GM18870 (cell line): ENCODE data around the gene DUSP2.

Source experiments
- ATAC-seq: cut with Tn5 transposase; IDR thresholded peaks from one replicate; pipeline ENCODE4 v1.9.1; 2021; ENCODE audit warnings: moderate library complexity; ENCODE audit not compliant: unreplicated experiment

DUSP2 gene

DNA sequence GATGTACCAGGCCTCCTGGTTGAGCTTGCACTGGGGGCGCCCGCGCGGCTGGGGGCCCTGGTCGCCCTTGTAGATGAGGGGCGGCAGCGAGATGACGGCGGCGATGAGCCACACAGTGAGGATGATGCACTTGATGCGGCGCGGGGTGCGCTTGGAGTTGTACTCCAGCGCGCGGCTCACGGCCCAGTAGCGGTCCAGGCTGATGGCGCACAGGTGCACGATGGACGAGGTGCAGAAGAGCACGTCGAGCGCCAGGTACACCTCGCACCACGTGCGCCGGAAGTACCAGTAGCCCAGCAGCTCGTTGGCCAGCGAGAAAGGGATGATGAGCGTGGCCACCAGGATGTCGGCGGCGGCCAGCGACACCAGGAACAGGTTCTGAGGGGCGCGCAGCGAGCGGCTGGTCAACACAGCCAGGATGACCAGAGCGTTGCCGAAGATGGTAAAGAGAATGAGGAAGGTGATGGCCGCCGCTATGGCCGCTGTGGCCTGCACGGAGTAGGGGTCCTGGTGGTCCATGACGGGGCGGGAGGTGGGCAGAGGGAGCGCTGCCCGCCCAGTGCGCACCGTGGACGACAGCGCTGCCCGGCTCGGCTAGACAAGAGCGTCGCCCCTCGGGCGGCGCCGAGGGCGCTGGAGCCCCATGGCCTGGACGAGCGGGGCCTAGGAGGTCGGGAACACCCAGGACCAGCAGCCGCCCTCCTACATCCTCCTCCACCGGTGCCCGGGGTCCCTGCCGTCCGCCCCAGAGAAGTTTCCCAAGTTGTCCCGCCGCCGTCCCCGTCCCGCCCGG, 29.4 kb downstream of the DUSP2 start:
- ATAC-seq: no peak

DNA sequence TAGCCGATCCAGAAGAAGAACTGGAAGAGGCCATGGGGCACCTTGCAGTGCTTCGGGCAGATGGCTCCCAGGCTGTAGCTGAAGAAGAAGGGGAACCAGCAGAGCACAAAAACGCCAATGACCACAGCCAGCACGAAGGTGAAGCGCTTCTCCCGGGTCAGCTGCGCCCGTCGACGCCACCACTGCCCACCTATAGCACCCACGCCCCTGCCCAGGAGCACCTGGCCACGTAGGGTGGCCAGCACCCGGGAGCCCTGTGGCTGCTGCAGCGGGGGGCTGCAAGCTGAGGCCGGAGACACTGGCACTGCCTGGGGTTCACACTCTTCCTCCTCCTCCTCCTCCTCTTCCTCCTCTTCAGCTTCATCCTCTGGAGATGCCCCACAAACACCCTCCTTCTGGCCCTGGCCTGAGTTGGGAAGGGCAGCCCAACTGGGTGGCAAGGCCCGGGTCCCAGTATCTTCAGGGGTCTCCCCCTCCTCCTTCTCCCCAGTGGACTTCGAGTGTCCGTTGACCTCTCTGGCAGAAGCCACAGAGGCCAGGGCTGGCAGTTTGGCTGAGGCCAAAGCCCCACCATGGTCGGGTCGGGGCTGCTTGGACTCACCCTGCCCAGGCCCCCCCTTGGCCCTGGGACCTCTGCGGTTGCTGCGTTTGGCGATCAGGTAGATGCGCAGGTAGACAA, 30.2 kb downstream of the DUSP2 start:
- no peak for ATAC-seq

DNA sequence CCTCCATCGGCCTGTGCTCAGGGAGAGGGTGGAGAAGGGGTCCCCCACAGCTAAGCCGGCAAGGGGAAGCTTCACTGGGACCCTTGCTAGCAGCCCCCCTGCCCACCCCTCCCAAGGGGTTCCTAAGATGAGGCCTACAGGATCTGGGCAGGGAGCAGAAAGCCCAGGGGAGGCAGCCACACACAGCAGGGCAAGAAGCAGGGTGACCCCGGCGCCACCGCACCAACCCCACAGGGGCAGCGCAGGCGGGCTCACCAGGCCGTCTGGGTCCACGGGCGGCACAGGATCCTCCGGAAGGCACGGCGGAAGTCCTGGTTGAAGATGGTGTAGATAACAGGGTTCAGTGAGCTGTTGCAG, 30.7 kb downstream of the DUSP2 start:
- ATAC-seq: no peak

DNA sequence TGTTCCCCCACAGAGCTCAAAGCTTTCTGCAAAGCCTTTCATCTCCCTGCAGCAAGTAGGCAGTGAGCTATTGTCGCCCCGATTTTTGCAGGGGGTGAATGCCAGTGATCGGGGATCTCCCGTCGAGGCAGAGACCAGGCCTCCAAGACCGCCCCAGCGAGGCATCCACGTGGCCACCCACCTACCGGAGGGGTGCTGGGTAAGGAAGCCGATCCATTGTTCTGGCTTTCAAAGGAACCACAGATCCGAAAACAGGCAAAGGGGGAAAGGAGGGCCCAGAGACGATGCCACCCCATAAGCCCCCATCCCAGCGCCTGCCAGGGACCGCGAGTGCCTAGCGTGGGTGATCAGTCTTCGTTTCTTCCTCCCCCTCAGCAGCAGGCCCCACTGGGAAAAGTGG, 31.3 kb downstream of the DUSP2 start:
- no peak for ATAC-seq

DNA sequence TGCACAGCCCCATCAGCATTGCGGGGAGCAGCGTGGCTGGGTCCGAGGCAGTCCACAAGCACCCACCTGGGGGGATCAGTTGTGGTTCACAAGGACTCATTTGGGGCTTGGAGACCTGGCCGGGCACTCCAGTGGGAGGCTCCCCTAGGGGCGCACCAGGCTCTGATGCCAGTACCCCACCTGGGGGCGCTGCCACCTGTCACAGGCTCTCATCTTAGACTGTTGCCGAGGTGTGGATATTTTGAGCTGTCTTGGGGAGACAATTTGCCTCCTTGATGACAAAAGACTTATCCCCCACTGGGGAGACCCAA, 31.9 kb downstream of the DUSP2 start:
- ATAC-seq: no peak

GRCh38 chr2:96112501-96113366, 32.5 kb downstream of the DUSP2 start:
- ATAC-seq: no peak

DNA sequence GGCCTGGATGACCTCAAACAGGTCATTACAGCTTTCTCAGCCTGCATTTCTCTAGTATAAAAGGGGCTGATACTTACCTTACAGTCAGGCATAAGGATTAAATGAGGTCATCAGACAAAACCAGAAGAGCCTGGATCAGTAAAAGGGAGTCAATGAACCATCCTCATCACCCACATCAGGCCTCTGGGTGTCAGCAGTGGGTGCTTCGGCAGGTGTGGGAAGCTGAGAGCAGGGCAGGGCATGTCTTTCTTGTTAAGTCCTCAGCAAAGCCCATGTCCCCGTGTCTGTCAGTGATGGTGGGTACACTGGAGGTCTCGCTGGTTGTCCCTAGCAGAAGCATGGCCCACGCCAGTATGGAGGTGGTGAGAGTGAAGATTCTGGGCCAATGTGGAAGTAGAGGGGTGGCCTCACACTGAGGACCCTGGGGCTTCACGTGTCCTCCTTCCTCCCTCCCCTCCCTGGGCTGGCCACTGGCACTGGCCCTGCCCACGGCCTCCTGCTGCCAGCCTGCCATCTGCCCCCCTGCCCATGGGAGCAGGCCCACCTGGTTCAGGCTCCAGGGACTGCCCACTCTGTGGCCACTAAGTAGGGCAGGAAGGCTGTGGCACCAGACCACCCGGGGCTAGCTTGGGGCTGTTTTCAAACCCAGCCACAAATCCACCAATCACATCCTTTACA, 33.3 kb downstream of the DUSP2 start:
- ATAC-seq: no peak

DNA sequence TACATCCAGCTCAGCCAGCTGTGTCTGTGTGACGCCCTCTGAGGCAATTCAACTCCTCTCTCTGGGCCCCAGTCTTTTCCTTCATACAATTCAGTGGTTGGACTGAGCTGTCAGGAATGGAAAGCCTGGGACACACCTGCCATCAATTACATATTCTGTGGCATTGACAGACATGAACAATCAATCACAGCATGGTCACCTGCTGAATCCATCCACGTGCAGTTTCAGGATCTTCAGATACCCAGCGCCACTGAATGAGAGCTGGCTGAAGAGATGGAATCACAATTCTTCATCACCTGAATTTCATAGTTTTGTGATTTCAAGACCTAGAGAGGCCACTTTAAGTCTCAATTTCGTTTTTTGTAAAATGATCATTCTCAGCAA, 34.0 kb downstream of the DUSP2 start:
- ATAC-seq: no peak

- no peak for ATAC-seq
Measured at GRCh38 chr2:96110621-96111256, 34.5 kb downstream of the DUSP2 start.

- no peak for ATAC-seq
Measured at GRCh38 chr2:96109931-96110511, 35.2 kb downstream of the DUSP2 start.

GRCh38 chr2:96109361-96109680, 35.9 kb downstream of the DUSP2 start:
- ATAC-seq: no peak

GRCh38 chr2:96108541-96109360, 36.5 kb downstream of the DUSP2 start:
- ATAC-seq: no peak

DNA sequence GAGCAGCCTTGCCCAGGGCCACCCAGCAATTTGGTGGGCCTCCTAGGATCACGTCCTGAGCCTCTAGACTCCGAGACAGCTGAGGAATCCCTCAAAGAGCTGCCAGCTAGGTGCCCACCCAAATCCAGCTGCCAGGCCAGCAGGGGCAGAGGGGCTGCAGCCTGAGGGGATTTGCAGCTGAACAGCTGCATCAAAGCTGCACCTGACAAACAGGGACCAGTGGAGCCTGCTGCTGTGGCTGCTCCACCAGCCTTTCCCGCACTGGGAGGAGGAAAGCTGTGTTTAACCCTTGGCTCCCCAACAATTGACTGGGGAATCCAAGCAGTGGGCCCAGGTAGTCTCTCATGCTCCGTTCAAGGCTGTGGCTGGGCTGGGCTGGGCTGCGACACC, 37.1 kb downstream of the DUSP2 start:
- no peak for ATAC-seq

- ATAC-seq: no peak
Measured at GRCh38 chr2:96107708-96108065, 37.6 kb downstream of the DUSP2 start.

GRCh38 chr2:96106991-96107707, 38.1 kb downstream of the DUSP2 start:
- ATAC-seq: no peak

DNA sequence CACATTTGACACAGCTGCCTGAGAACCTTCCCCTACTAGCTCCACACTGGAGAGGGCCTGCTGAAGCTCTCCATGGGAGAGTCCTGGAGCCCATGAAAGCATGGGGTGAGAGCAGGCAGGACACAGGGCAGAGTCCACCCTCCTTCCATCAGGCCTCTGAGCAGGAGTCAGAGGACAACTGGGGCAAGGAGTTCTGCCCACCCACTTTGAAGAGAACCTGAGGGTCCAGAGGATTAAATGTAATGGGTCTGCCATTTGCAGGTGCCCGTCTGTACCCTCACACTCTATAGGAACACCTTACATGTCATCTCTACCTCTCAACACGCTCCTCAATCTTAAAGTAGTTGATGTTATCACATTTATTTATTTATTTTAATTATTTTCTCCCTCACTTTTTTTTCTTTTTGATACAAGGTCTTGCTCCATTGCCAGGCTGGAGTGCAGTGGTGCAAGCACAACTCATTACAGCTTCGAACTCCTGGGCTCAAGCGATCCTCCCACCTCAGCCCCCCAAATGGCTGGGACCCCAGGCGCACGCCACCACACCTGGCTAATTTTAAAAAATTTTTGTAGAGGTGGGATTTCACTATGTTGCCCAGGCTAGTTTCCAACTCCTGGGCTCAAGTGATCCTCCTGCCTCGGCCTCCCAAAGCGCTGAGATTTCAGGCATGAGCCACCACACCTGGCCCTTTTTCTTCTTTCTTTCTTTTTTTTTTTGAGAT, 39.1 kb downstream of the DUSP2 start:
- ATAC-seq: no peak

DNA sequence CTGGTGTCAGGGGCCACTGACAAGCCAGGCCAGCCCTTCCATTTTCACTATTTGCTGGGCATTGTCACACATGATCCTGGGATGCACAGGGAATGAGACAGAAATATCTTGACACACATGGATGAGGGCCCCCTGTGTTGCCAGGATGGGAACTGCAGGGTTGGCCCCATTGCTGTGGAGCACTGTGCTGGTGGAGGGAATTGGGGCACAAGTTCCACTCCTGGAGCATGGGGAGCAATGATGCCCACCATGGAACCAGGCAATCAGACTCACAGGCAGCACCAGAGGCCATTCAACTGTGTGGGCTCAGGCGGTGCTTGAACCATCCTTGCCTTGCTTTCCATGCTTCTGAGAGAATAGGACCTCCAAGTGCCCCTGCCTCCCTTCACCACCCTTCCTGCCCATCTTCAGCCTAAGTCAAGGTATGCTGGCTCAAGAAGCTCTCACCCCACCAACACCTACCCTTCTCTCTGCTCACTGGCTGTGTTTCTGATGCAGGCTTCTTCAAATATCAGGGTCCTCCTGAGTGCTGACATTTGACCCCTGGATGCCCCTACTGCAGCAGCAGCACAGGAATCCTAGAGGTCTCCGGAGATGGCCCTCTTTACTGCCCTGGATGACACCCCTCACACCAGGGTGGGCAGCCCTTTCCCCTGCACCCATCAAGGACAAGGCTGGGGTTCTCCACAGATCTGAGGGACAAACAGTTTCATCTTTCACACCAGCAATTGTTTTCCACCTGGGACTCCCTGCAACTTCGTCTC, 39.9 kb downstream of the DUSP2 start:
- ATAC-seq: no peak

DNA sequence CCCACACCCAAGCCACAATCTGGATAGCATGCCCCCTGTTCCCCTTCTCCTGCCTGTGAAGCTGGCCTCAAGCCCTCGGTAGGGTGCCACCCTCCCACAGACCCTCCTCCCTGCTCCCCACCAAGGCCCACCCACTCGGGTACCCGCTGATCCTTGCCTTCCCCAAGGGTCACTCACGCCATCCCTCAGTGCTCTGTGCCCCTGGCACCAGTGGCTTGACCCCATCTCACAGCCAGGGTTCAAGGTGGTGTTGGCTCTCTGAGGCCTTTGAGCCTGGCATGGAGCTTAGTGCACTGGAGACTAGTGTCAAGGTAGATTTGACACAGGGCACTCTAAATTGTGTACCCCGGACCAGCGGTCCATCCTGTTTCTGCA, 40.8 kb downstream of the DUSP2 start:
- no peak for ATAC-seq
